Sigmoid colon (tissue), 7 donors: Measurements from ENCODE around the gene BTBD19. TPM values are rescaled to one million over a fixed set of nuclear protein-coding genes. Genes with fewer than 3 reads are reported as not detected.
A peak's percentile ranks its signal among the peaks of the same experiment; 100 is the strongest.
"Not testable (repeated sequence)": the region's sequence is repeated elsewhere in the genome, so short reads cannot be mapped to it uniquely, and the experiment has no call there.

ENCODE experiments used
- DNase-seq: peaks from one replicate; pipeline ENCODE4 v3.0.0-alpha.2; 2019
- H3K27ac ChIP-seq, 4 donors: fragments of 200-600 bp; sonication (generic); one replicate each; pipeline ENCODE4 v1.5.1; 2016 to 2019; ENCODE audit warnings: mild to moderate bottlenecking in 1 of 4
- H3K27me3 ChIP-seq, 3 donors: fragments of 200-600 bp; sonication (generic); one replicate each; pipeline ENCODE4 v1.5.1; 2019; ENCODE audit warnings: mild to moderate bottlenecking in 1 of 3
- H3K36me3 ChIP-seq, 4 donors: fragments of 200-600 bp; sonication (generic); one replicate each; pipeline ENCODE4 v1.5.1; 2016 to 2019
- H3K4me1 ChIP-seq, 4 donors: fragments of 200-600 bp; sonication (generic); one replicate each; pipeline ENCODE4 v1.5.1; 2017 to 2019
- H3K4me3 ChIP-seq, 4 donors: fragments of 200-600 bp; sonication (generic); one replicate each; pipeline ENCODE4 v1.5.1; 2017 to 2019; ENCODE audit warnings: mild to moderate bottlenecking in 2 of 4, moderate library complexity in 1 of 4
- H3K9me3 ChIP-seq, 4 donors: fragments of 200-600 bp in 3 of 4; sonication (generic) in 3 of 4; one replicate each; pipeline versions ENCODE4 v1.5.1 to v1.6.1; 2013 to 2019
- EP300 ChIP-seq, 4 donors: sonication (generic); formaldehyde crosslinking; IDR thresholded peaks; one replicate each; pipeline ENCODE4 v1.6.1; 2017; ENCODE audit warnings: antibody characterized with exemption in 4 of 4
- POLR2A ChIP-seq, 2 donors: fragments of 450-650 bp; IDR thresholded peaks; one replicate each; pipeline ENCODE4 v1.6.1; 2016; ENCODE audit warnings: antibody characterized with exemption in 2 of 2, mild to moderate bottlenecking in 2 of 2, moderate library complexity in 2 of 2
- POLR2AphosphoS5 ChIP-seq, 4 donors: sonication (generic); formaldehyde crosslinking; IDR thresholded peaks; one replicate each; pipeline ENCODE4 v1.6.1; 2017; ENCODE audit warnings: antibody characterized with exemption in 4 of 4
- WGBS, 2 donors: extraction: QIAGEN DNeasy Blood & Tissue Kit; methylation state at CpG; one replicate each; pipeline ENCODE4 v1.1.7; 2013; 5-methylcytosine and 5-hydroxymethylcytosine counted together
- intact Hi-C: fragments of 100-400 bp; cut with DNase I; formaldehyde crosslinking; loops from one replicate; pipeline ENCODE4 v1.15.1; 2023
- polyA plus RNA-seq, 3 donors: library from polyadenylated mRNA; stranded (reverse); fragments of 200-250 nt; gene quantifications; one replicate each; pipeline ENCODE4 v1.2.3, GENCODE V29; 2013
- total RNA-seq, 4 donors: library from RNA; depleted of rRNA; stranded (reverse); fragments of >200 nt; gene quantifications; one replicate each; pipeline ENCODE4 v1.1.0, GENCODE V29; 2016
- TF ChIP-seq, protein P1 (sequence below), 4 experiments: fragments of 450-650 bp in 3 of 4; fragments of 200-600 bp in 1 of 4; IDR thresholded peaks; one replicate each; pipeline ENCODE4 v1.5.1; 2016 to 2019; ENCODE audit warnings: antibody characterized with exemption in 4 of 4, mild to moderate bottlenecking in 3 of 4, moderate library complexity in 2 of 4
- donor health status: healthy with polysubstance abuse.
- donor health status: Bipolar disorder and iron deficiency.
- donor health status: healthy.

BTBD19 gene
- total and polyA plus RNA-seq, 7 donors = 0.60 to 9.4 (median 2.8) TPM; not detected in 1

- Histone ChIP-seq H3K4me3 (no peak overlapping the region), H3K36me3 (no peaks in the 10 kb centered on the region), H3K27me3 (no peaks in the 10 kb centered on the region), H3K27ac (no peak overlapping the region), H3K4me1 (no peaks in the 10 kb centered on the region), H3K9me3 (no peaks in the 10 kb centered on the region)
- DNase-seq = peak; percentile 49
- intact Hi-C loops = loop anchor here (5.0 kb wide), 1 partner anchor 44 kb away; no protein-coding TSS in a partner anchor
- TF ChIP-seq POLR2A (IDR thresholded peaks at IDR 0.05) (no peak), POLR2AphosphoS5 (IDR thresholded peaks at IDR 0.05) (no peak), EP300 (IDR thresholded peaks at IDR 0.05) (no peak)
- TF ChIP-seq, protein P1, sequence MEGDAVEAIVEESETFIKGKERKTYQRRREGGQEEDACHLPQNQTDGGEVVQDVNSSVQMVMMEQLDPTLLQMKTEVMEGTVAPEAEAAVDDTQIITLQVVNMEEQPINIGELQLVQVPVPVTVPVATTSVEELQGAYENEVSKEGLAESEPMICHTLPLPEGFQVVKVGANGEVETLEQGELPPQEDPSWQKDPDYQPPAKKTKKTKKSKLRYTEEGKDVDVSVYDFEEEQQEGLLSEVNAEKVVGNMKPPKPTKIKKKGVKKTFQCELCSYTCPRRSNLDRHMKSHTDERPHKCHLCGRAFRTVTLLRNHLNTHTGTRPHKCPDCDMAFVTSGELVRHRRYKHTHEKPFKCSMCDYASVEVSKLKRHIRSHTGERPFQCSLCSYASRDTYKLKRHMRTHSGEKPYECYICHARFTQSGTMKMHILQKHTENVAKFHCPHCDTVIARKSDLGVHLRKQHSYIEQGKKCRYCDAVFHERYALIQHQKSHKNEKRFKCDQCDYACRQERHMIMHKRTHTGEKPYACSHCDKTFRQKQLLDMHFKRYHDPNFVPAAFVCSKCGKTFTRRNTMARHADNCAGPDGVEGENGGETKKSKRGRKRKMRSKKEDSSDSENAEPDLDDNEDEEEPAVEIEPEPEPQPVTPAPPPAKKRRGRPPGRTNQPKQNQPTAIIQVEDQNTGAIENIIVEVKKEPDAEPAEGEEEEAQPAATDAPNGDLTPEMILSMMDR (IDR thresholded peaks at IDR 0.05) = no peak
- 88 to 93% methylated on average over 9 of the region's 9 CpGs for WGBS, 2 donors
Observed at GRCh38 chr1:44792736-44793502, 15.4 kb upstream of the BTBD19 start.

- H3K27ac ChIP-seq = peak overlapping the region in 1 of 4 donors; percentile 95
- H3K9me3 ChIP-seq, intact Hi-C loops, H3K36me3 ChIP-seq, H3K4me3 ChIP-seq, H3K27me3 ChIP-seq: not testable (repeated sequence)
- peak; percentile 32 for DNase-seq
- H3K4me1 ChIP-seq = peaks cover 5 to 32% (median 19%) of the 10 kb centered on the region in 4 donors
- 76 to 85% methylated on average over 8 of the region's 8 CpGs for WGBS, 2 donors
Observed at GRCh38 chr1:44797886-44798285, 10.4 kb upstream of the BTBD19 start.

DNA sequence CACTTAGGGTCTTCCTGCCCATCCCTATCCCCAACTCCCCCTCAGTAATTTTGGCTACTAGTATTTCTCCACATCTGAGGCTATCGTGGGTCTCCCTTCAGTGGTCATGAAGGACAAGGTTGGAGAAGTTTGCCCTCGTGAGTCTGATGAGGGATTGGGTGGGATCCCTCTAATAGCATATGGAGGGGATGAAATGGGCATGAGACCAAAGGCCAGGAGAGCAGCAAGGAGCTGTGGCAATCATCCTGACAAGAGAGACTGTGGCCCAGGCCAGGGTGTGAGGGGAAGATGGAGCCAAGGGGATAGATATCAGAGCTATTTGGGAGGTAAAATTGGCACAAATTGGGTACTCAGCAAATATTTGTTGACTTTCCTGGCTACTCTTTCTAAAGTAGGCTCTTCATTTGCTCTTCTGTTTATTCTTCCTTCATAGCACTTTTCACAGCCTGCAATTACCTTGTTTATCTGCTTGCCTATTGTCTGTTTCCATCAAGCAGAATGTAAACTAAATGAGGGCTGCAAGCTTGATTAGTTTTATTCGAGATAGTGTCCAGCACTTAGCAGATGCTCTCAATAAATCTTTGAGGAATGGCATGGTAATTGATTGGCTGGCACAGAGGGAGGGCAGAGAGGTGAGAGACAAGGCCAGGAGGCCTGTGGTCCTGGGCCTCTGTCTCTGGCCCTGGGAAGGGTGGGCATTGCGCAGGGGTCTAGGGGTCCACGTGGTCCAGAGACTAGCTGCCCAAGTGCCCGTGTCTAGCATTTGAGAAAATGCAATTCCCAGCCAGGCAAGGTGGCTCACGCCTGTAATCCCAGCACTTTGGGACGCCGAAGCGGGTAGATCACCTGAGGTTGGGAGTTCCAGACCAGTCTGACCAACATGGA, 9.6 kb upstream of the BTBD19 start:
- peak; percentile 68 for DNase-seq
- H3K4me1 ChIP-seq = peaks cover 5 to 40% (median 19%) of the 10 kb centered on the region in 4 donors

DNA sequence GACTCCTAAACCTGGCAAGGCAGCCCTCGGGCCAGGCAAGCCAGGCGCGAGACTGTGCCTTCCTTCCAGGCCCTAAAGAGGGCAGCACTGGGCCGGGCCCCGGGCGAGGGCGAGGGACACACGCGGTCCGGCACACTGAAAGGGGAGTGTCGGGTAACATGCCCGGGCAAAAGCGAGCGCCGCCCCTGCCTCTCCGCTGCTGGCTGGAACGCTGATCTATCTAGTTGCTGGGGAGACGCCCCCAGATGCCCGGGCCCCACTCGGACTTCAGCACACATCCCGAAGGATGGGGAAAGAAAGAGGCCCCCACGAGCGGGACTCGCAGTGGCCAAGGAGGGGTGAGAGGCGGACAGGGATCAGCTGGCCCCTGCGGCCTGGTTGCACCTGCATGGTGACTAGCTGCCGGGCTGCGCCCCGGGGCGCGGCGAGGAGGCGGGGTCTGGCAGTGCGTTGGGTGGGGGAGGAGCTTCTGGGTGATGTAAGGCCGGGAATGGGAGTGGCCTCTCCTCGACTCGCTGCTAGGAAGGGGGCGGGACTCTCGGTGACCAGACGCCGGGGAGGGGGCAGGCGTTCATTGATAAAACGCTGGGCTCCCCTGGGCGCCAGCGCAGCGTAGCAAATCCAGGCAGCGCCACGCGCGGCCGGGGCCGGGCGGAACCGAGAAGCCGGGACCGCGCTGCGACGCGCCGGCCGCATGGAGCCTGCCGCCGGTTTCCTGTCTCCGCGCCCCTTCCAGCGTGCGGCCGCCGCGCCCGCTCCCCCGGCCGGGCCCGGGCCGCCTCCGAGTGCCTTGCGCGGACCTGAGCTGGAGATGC, 8.3 kb upstream of the BTBD19 start, which contains the start of gene PLK3:
Gene PLK3, plus strand, starts transcription at position 608 of the 815 bp plus-strand sequence. Its CDS starts 87 bp downstream, at position 695.
- peak; percentile 99 for DNase-seq
- H3K36me3 ChIP-seq = peaks cover 0 to 26% (median 10%) of the 10 kb centered on the region in 4 donors
- no peaks in the 10 kb centered on the region for H3K9me3 ChIP-seq
- H3K27ac ChIP-seq = peak within 1 kb of the TSS; percentile 90 to 95 (median 92)
- 0 to 1% methylated on average over 79 of the region's 79 CpGs for WGBS, 2 donors
- TF ChIP-seq EP300 (IDR thresholded peaks at IDR 0.05) (no peak), POLR2AphosphoS5 (IDR thresholded peaks at IDR 0.05) (peak; percentile 84 to 97 (median 90)), POLR2A (IDR thresholded peaks at IDR 0.05) (peak; percentile 30 to 83)
- TF ChIP-seq, protein P1 (IDR thresholded peaks at IDR 0.05) = peak; percentile 75 to 90 (median 85)
- intact Hi-C loops = loop anchor here (2.0 to 10.0 kb wide), 2 partner anchors 19 to 695 kb away; partner anchors contain the start of gene TESK2
- H3K4me3 ChIP-seq = peak within 1 kb of the TSS; percentile 37 to 87 (median 74)
- H3K4me1 ChIP-seq = peaks cover 5 to 41% (median 19%) of the 10 kb centered on the region in 4 donors
- H3K27me3 ChIP-seq = no peaks in the 10 kb centered on the region

More for the DNA sequence above, 9.6 kb upstream of the BTBD19 start:
- H3K36me3 ChIP-seq = peaks cover 0 to 14% (median under 1%) of the 10 kb centered on the region in 4 donors
- intact Hi-C loops = no loop called here
- no peak overlapping the region for H3K4me3 ChIP-seq
- 83 to 89% methylated on average over 10 of the region's 10 CpGs for whole genome bisulfite sequencing, 2 donors
- no peaks in the 10 kb centered on the region for H3K9me3 ChIP-seq
- no peaks in the 10 kb centered on the region for H3K27me3 ChIP-seq
- TF ChIP-seq EP300 (IDR thresholded peaks at IDR 0.05) (no peak), POLR2A (IDR thresholded peaks at IDR 0.05) (no peak), POLR2AphosphoS5 (IDR thresholded peaks at IDR 0.05) (no peak)
- TF ChIP-seq, protein P1 (IDR thresholded peaks at IDR 0.05) = no peak
- H3K27ac ChIP-seq = peak overlapping the region; percentile 90 to 95 (median 92)
